Measurements from ENCODE around the gene ITGB4. TPM values are rescaled to one million over a fixed set of nuclear protein-coding genes. Genes with fewer than 3 reads are reported as not detected.

The ITGB4 gene
- total RNA-seq, 4 donors from 2014 or later, result 371 to 689 (median 435) TPM

DNA sequence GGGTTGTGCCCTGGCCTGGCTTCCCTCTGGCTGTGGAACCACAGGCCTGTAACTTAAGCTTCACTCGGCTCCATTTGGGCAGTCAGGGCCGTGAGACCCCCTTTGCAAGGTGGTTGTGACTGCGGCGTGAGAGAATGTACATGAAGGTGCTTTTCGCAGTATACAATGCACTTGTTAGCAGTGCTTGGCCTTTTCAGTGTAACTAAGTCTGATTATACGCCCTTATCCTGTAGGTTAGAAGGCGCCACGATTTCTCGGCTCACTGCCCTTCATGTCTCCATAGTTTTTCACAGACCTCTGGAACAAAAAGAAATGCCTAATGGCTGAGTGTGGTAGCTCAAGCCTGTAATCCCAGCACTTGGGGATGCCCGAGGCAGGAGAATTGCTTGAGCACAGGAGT, 40.8 kb upstream of the ITGB4 start:
- DNase-seq (ENCODE audit: low spot score in 2 of 2), result no peak
- WGBS, 2 donors, result 80 to 85% methylated on average over 10 of the region's 10 CpGs
- H3K4me3 ChIP-seq (ENCODE audit: low read depth, poor library complexity, severe bottlenecking), result no peak overlapping the region
- intact Hi-C loops (cut with DNase I; ENCODE audit: low total_unique reads), result no loop called here
- TF ChIP-seq, protein P1, sequence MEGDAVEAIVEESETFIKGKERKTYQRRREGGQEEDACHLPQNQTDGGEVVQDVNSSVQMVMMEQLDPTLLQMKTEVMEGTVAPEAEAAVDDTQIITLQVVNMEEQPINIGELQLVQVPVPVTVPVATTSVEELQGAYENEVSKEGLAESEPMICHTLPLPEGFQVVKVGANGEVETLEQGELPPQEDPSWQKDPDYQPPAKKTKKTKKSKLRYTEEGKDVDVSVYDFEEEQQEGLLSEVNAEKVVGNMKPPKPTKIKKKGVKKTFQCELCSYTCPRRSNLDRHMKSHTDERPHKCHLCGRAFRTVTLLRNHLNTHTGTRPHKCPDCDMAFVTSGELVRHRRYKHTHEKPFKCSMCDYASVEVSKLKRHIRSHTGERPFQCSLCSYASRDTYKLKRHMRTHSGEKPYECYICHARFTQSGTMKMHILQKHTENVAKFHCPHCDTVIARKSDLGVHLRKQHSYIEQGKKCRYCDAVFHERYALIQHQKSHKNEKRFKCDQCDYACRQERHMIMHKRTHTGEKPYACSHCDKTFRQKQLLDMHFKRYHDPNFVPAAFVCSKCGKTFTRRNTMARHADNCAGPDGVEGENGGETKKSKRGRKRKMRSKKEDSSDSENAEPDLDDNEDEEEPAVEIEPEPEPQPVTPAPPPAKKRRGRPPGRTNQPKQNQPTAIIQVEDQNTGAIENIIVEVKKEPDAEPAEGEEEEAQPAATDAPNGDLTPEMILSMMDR (IDR thresholded peaks at IDR 0.05), result no peak
- TF ChIP-seq POLR2A (IDR thresholded peaks at IDR 0.05), result no peak

DNA sequence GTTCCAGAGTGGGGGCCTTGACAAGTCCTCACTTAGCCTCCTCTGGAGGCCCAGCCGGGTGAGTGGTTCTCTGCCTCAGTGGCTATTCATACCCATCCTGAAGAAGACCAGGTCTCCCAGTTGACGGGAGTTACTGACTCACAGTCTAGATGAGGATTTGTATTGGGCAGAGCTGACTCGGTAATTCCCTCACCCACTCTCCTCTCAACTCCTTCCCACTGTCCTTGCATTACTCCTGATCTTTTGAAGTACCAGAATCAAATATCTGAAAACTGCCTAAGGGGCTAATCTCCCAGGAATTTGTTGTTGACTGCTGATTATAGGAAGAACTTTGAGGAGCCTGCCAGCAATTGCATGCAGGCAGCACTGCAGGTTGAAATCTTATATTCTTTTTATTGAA, 40.0 kb upstream of the ITGB4 start:
- WGBS, 2 donors, result 29 to 42% methylated on average over 3 of the region's 3 CpGs
- TF ChIP-seq POLR2A (IDR thresholded peaks at IDR 0.05), result no peak
- TF ChIP-seq, protein P1 (IDR thresholded peaks at IDR 0.05), result no peak
- no peak overlapping the region for H3K4me3 ChIP-seq (ENCODE audit: low read depth, poor library complexity, severe bottlenecking)
- intact Hi-C loops (cut with DNase I; ENCODE audit: low total_unique reads), result no loop called here
- no peak for DNase-seq (ENCODE audit: low spot score in 2 of 2)

DNA sequence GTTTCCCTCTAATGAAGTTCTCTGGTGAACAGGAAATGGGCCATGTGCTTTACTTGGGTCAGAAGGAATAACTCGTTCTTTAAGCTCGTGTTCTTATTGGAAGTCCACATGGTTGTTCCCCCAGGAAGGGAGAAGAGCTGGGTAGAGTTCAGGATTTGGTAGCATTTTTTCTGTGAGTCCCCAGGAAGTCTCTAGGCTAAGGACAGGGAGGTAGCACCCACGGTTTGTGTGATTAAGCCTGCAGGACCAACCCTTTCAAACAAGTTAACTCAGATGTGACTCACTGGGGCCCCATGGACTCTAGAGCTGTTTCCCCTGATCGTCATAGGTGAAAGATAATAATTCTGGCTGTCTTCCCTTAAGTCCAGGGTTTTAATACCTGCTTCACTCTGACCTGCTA, 37.7 kb upstream of the ITGB4 start:
- DNase-seq (ENCODE audit: low spot score in 2 of 2), result no peak
- WGBS, 2 donors, result 41 to 48% methylated on average over 4 of the region's 4 CpGs
- TF ChIP-seq, protein P1 (IDR thresholded peaks at IDR 0.05), result no peak
- no peak for TF ChIP-seq POLR2A (IDR thresholded peaks at IDR 0.05)

DNA sequence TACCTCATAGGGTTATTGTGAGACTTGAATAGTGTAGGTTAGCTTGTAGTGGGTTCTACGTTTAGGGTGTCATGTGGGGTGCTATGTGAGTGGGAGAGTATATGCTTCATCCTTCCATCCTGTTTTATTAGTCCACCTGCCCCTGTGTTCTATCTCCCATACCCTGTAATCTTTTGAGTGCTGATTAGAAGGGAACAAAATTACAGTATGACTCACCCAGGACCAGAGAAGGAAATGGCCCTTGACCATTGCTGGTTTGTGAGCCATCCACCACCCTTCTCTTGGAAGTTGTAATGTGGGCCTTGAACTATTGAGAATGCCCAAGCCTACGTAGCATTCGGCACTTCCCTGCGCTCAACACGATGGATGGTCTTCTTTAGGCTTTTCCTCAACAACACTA, 37.0 kb upstream of the ITGB4 start:
- intact Hi-C loops (cut with DNase I; ENCODE audit: low total_unique reads), result no loop called here
- 89 to 94% methylated on average over 5 of the region's 5 CpGs for WGBS, 2 donors
- H3K4me3 ChIP-seq (ENCODE audit: low read depth, poor library complexity, severe bottlenecking), result no peak overlapping the region
- no peak for TF ChIP-seq POLR2A (IDR thresholded peaks at IDR 0.05)
- TF ChIP-seq, protein P1 (IDR thresholded peaks at IDR 0.05), result no peak
- no peak for DNase-seq (ENCODE audit: low spot score in 2 of 2)

More for the DNA sequence above, 37.7 kb upstream of the ITGB4 start:
- intact Hi-C loops (cut with DNase I; ENCODE audit: low total_unique reads), result no loop called here
- no peak overlapping the region for H3K4me3 ChIP-seq (ENCODE audit: low read depth, poor library complexity, severe bottlenecking)

GRCh38 chr17:75684924-75685323, 36.3 kb upstream of the ITGB4 start:
- DNase-seq (ENCODE audit: low spot score in 2 of 2), result peak in 1 of 2 donors; percentile 77
- 22 to 27% methylated on average over 7 of the region's 7 CpGs for WGBS, 2 donors
- TF ChIP-seq POLR2A (IDR thresholded peaks at IDR 0.05), result no peak
- TF ChIP-seq, protein P1 (IDR thresholded peaks at IDR 0.05), result no peak
- no peak overlapping the region for H3K4me3 ChIP-seq (ENCODE audit: low read depth, poor library complexity, severe bottlenecking)
- intact Hi-C loops (cut with DNase I; ENCODE audit: low total_unique reads), result no loop called here

DNA sequence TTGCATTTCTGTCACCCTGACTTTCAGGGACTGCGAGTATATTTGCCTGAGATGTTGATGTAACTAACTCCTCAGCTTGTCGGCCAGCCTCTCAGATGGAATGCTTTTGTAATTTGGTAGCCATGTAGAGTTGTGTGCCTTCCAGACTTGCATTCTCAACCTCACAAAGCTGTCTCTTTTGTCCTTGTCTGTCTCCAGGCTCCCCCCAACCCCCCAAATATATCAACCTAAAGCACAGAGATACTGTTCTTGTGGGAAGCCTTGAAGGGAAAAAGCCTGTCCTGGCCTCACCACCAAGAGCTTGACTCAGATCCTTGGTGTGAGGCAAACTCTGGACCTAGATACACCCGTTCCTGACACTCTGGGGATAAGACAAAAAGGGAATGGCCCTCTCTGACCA, 35.8 kb upstream of the ITGB4 start:
- no peak for TF ChIP-seq POLR2A (IDR thresholded peaks at IDR 0.05)
- TF ChIP-seq, protein P1 (IDR thresholded peaks at IDR 0.05), result no peak
- DNase-seq (ENCODE audit: low spot score in 2 of 2), result no peak
- 33 to 38% methylated on average over 3 of the region's 3 CpGs for WGBS, 2 donors

More for the DNA sequence above, 35.8 kb upstream of the ITGB4 start:
- intact Hi-C loops (cut with DNase I; ENCODE audit: low total_unique reads), result no loop called here
- H3K4me3 ChIP-seq (ENCODE audit: low read depth, poor library complexity, severe bottlenecking), result no peak overlapping the region
